Heart right ventricle (tissue), 16 donors: Measurements from ENCODE around the gene MBLAC2. TPM values are rescaled to one million over a fixed set of nuclear protein-coding genes. Genes with fewer than 3 reads are reported as not detected.

Experiments used
- ATAC-seq, 8 donors: fragments of 200-7000 bp; cut with Tn5 transposase; one replicate each; pipeline ENCODE4 v1.9.1; 2020; ENCODE audit warnings: mild to moderate bottlenecking in 8 of 8, moderate library complexity in 8 of 8, moderate number of reproducible peaks in 1 of 8
- DNase-seq, 2 donors: peaks; one replicate each; pipeline ENCODE4 v3.0.0-alpha.2; 2020
- H3K27ac ChIP-seq, 10 donors: fragments of 200-600 bp; sonication (generic) in 2 of 10; one replicate each; pipeline versions ENCODE4 v1.5.0 to v1.8.0; 2020 to 2022; ENCODE audit warnings: mild to moderate bottlenecking in 3 of 10
- H3K27me3 ChIP-seq, 7 donors: fragments of 200-600 bp; one replicate each; pipeline ENCODE4 v1.8.0; 2021 to 2022; ENCODE audit warnings: mild to moderate bottlenecking in 2 of 7
- H3K36me3 ChIP-seq, 9 donors: fragments of 200-600 bp; sonication (generic) in 1 of 9; one replicate each; pipeline versions ENCODE4 v1.5.0 to v1.8.0; 2020 to 2022; ENCODE audit warnings: mild to moderate bottlenecking in 2 of 9
- H3K4me1 ChIP-seq, 9 donors: fragments of 200-600 bp; sonication (generic) in 1 of 9; one replicate each; pipeline versions ENCODE4 v1.5.0 to v1.8.0; 2020 to 2022; ENCODE audit warnings: mild to moderate bottlenecking in 4 of 9
- H3K4me3 ChIP-seq, 10 donors: fragments of 200-600 bp; sonication (generic) in 2 of 10; one replicate each; pipeline versions ENCODE4 v1.5.0 to v1.8.0; 2020 to 2022; ENCODE audit warnings: mild to moderate bottlenecking in 7 of 10, moderate library complexity in 2 of 10
- H3K9me3 ChIP-seq, 11 donors: fragments of 200-600 bp in 10 of 11; sonication (generic) in 2 of 11; one replicate each; pipeline versions ENCODE4 v1.5.0 to v1.8.0; 2013 to 2022; ENCODE audit warnings: mild to moderate bottlenecking in 2 of 11, control low read depth in 1 of 11, moderate library complexity in 1 of 11
- CTCF ChIP-seq, 9 donors: fragments of 200-600 bp; sonication (generic) in 2 of 9; IDR thresholded peaks; one replicate each; pipeline versions ENCODE4 v1.5.0 to v1.8.0; 2021 to 2022; ENCODE audit warnings: antibody characterized with exemption in 9 of 9, mild to moderate bottlenecking in 5 of 9, moderate library complexity in 1 of 9
- WGBS, 2 donors: extraction: QIAGEN DNeasy Blood & Tissue Kit; methylation state at CpG; one replicate each; pipeline ENCODE4 v1.1.7; 2013; ENCODE audit warnings: inconsistent platforms in 1 of 2; 5-methylcytosine and 5-hydroxymethylcytosine counted together
- intact Hi-C, 10 donors: fragments of 100-400 bp; cut with DNase I; formaldehyde crosslinking; loops; one replicate each; pipeline versions ENCODE4 v1.11.1 to v1.14.2; 2022
- polyA plus RNA-seq, 2 donors: library from polyadenylated mRNA; stranded (reverse); fragments of 200-250 nt; gene quantifications; one replicate each; pipeline ENCODE4 v1.2.3, GENCODE V29; 2013
- total RNA-seq, 10 donors: library from RNA; stranded (reverse); fragmentation: NEBNext Ultra II Directional in 3 of 10; extraction: Animal tissue kit (Norgen Biotek cat#: 25700) in 3 of 10; gene quantifications; one replicate each; pipeline versions ENCODE4 v1.2.1 to v1.2.4, GENCODE V29; 2021 to 2023
- donor health status: Arrhythmogenic right ventricular cardiomyopathy.
- donor health status: ischemic (EF 13 %, LVEDD 7.1; RV severe dilation, severe dysfunction).
- donor health status: healthy with polysubstance abuse.
- donor health status: DM: no; HTN: yes; CAD: no.
- donor health status: DM: no; HTN: no; CAD: no.
- donor health status: ischemic (EF 25% LVEDD 6.9; RV normal size, moderate dysfunction).
- donor health status: ischemic (EF 25% LVEDD 5.7; RV mildly dilated, moderate dysfunction).
- donor health status: healthy.
- donor health status: DM: yes; HTN: yes; CAD: no.
- donor health status: Ischemic cardiomyopathy.
- donor health status: ischemic (EF 35%, LVEDD 5.7; RV mildly dilated, moderate dysfunction).
- donor health status: nonischemic (EF 11% LVEDD 7.7; RV severe dilation, severe dysfunction).
- donor health status: DM: yes; HTN: yes; CAD: no.
- donor health status: PGD.
- donor health status: ischemic (EF 29% LVEDD 5.4; RV normal size, mild dysfunction).
- donor health status: nonischemic (EF 23%, LVEDD 6.1; RV moderate dilation, normal function).

Gene MBLAC2
- total and polyA plus RNA-seq, 12 donors, result 1.0 to 4.8 (median 3.4) TPM

- Histone ChIP-seq H3K4me1 (peaks cover 0 to 30% (median 19%) of the 10 kb centered on the region in 9 donors), H3K36me3 (no peaks in the 10 kb centered on the region), H3K9me3 (no peaks in the 10 kb centered on the region), H3K27me3 (no peaks in the 10 kb centered on the region), H3K4me3 (no peak overlapping the region), H3K27ac (no peak overlapping the region)
- 83 to 90% methylated on average over 3 of the region's 3 CpGs for WGBS, 2 donors
- intact Hi-C loops, result loop anchor here in 4 of 10 donors (5.0 to 10.0 kb wide), 2 partner anchors 48 to 51 kb away; partner anchors contain the start of gene LYSMD3 (in 4 of the 4)
- ATAC-seq, result no peak
- DNase-seq, result no peak
- TF ChIP-seq CTCF (IDR thresholded peaks at IDR 0.05), result no peak
Measured at GRCh38 chr5:90476391-90476790, 1.8 kb upstream of the MBLAC2 start.

GRCh38 chr5:90475436-90475980 lies 937 bp upstream of the MBLAC2 start:
- WGBS, 2 donors, result 63 to 72% methylated on average over 17 of the region's 17 CpGs
- Histone ChIP-seq H3K4me3 (peak overlapping the region in 7 of 10 donors; percentile 67 to 95 (median 90)), H3K27ac (no peak overlapping the region), H3K27me3 (no peaks in the 10 kb centered on the region), H3K36me3 (no peaks in the 10 kb centered on the region), H3K4me1 (peaks cover 0 to 30% (median 19%) of the 10 kb centered on the region in 9 donors), H3K9me3 (no peaks in the 10 kb centered on the region)
- ATAC-seq (no peak), DNase-seq (no peak)
- no peak for TF ChIP-seq CTCF (IDR thresholded peaks at IDR 0.05)
- intact Hi-C loops, result loop anchor here in 6 of 10 donors (2.0 to 10.0 kb wide), 3 partner anchors 49 to 53 kb away; partner anchors contain the start of gene LYSMD3 (in 6 of the 6)

- WGBS, 2 donors, result 1 to 2% methylated on average over 56 of the region's 56 CpGs
- TF ChIP-seq CTCF (IDR thresholded peaks at IDR 0.05), result no peak
- peak; percentile 25 to 70 (median 48) for ATAC-seq
- peak; percentile 14 to 41 for DNase-seq
- peak overlapping the region; percentile 8 to 91 (median 82) for H3K27ac ChIP-seq
- peak overlapping the region; percentile 65 to 95 (median 82) for H3K4me3 ChIP-seq
- intact Hi-C loops, result loop anchor here in 5 of 10 donors (1.0 to 10.0 kb wide), 5 partner anchors 33 to 66 kb away; partner anchors contain the start of genes LYSMD3 (in 5 of the 5) and CETN3 (in 2 of the 5)
- H3K27me3 ChIP-seq, result no peaks in the 10 kb centered on the region
- peaks cover 0 to 30% (median 19%) of the 10 kb centered on the region in 9 donors for H3K4me1 ChIP-seq
- no peaks in the 10 kb centered on the region for H3K36me3 ChIP-seq
- H3K9me3 ChIP-seq, result peaks cover 0 to 8% (median 0%) of the 10 kb centered on the region in 11 donors
Measured at GRCh38 chr5:90473396-90474234, 956 bp downstream of the MBLAC2 start.

GRCh38 chr5:90472783-90473395 lies 1.7 kb downstream of the MBLAC2 start:
- TF ChIP-seq CTCF (IDR thresholded peaks at IDR 0.05), result no peak
- peaks cover 0 to 30% (median 19%) of the 10 kb centered on the region in 9 donors for H3K4me1 ChIP-seq
- WGBS, 2 donors, result 59 to 60% methylated on average over 9 of the region's 9 CpGs
- ATAC-seq, result no peak
- no peaks in the 10 kb centered on the region for H3K27me3 ChIP-seq
- H3K27ac ChIP-seq, result no peak overlapping the region
- no peak for DNase-seq
- no peaks in the 10 kb centered on the region for H3K36me3 ChIP-seq
- intact Hi-C loops, result loop anchor here in 4 of 10 donors (5.0 to 10.0 kb wide), 3 partner anchors 52 to 66 kb away; partner anchors contain the start of genes LYSMD3 (in 3 of the 4) and CETN3 (in 2 of the 4)
- H3K9me3 ChIP-seq, result peaks cover 0 to 12% (median 0%) of the 10 kb centered on the region in 11 donors
- H3K4me3 ChIP-seq, result peak overlapping the region; percentile 65 to 95 (median 82)
